Thymus (tissue), 11 donors: ENCODE measurements around the gene APOBEC3A. TPM values are rescaled to one million over a fixed set of nuclear protein-coding genes. Genes with fewer than 3 reads are reported as not detected.

Source experiments
- DNase-seq, 9 donors: peaks; one replicate each; pipeline ENCODE4 v3.0.0-alpha.2; 2013; ENCODE audit warnings: low spot score in 9 of 9, low read depth in 6 of 9, missing footprints in 1 of 9
- H3K27ac ChIP-seq, 2 donors: one replicate each; pipeline ENCODE4 v1.5.1; 2013; ENCODE audit warnings: control low read depth in 1 of 2, low read depth in 1 of 2, low read length in 1 of 2, mild to moderate bottlenecking in 1 of 2, moderate library complexity in 1 of 2
- H3K27me3 ChIP-seq, 2 donors: one replicate each; pipeline ENCODE4 v1.5.1; 2013; ENCODE audit warnings: low read length in 1 of 2; ENCODE audit not compliant: control insufficient read depth in 2 of 2, insufficient read depth in 1 of 2
- H3K36me3 ChIP-seq, 2 donors: one replicate each; pipeline ENCODE4 v1.5.1; 2013; ENCODE audit warnings: low read length in 1 of 2, mild to moderate bottlenecking in 1 of 2, moderate library complexity in 1 of 2; ENCODE audit not compliant: control insufficient read depth in 2 of 2, insufficient read depth in 2 of 2
- H3K4me1 ChIP-seq, 2 donors: one replicate each; pipeline ENCODE4 v1.5.1; 2013; ENCODE audit warnings: low read length in 2 of 2; ENCODE audit not compliant: control insufficient read depth in 2 of 2, insufficient read depth in 2 of 2
- H3K4me3 ChIP-seq, 2 donors: one replicate each; pipeline ENCODE4 v1.5.1; 2013; ENCODE audit warnings: low read length in 2 of 2, control low read depth in 1 of 2, mild to moderate bottlenecking in 1 of 2
- H3K9me3 ChIP-seq, 2 donors: one replicate each; pipeline ENCODE4 v1.5.1; 2013; ENCODE audit warnings: low read length in 1 of 2, mild to moderate bottlenecking in 1 of 2; ENCODE audit not compliant: control insufficient read depth in 2 of 2, insufficient read depth in 1 of 2
- WGBS: extraction: QIAGEN DNeasy Blood & Tissue Kit; methylation state at CpG from one replicate; pipeline ENCODE4 v1.1.7; 2013; 5-methylcytosine and 5-hydroxymethylcytosine counted together
- polyA plus RNA-seq: library from polyadenylated mRNA; stranded (reverse); fragments of 200-250 nt; gene quantifications from one replicate; pipeline ENCODE4 v1.2.3, GENCODE V29; 2013
- total RNA-seq: library from RNA; stranded (reverse); fragments of 120-200 nt; gene quantifications from one replicate; pipeline ENCODE4 v1.2.4, GENCODE V29; 2013
- donor health status: healthy.

The APOBEC3A gene
- total and polyA plus RNA-seq, 2 donors = 1.4 to 17.3 TPM

- H3K36me3 ChIP-seq = no peaks in the 10 kb centered on the region
- DNase-seq = no peak
- WGBS = 88% methylated on average over 14 of the region's 14 CpGs
- no peak overlapping the region for H3K4me3 ChIP-seq
- peaks cover 0 to 4% of the 10 kb centered on the region in 2 donors for H3K4me1 ChIP-seq
- H3K27me3 ChIP-seq = peaks cover 0 to 39% of the 10 kb centered on the region in 2 donors
- no peak overlapping the region for H3K27ac ChIP-seq
- H3K9me3 ChIP-seq = no peaks in the 10 kb centered on the region
Measured at GRCh38 chr22:38947321-38948140, 9.9 kb upstream of the APOBEC3A start.

GRCh38 chr22:38948181-38948940 lies 9.0 kb upstream of the APOBEC3A start:
- no peak overlapping the region for H3K27ac ChIP-seq
- no peaks in the 10 kb centered on the region for H3K36me3 ChIP-seq
- H3K9me3 ChIP-seq = no peaks in the 10 kb centered on the region
- H3K4me1 ChIP-seq = peaks cover 0 to 2% of the 10 kb centered on the region in 2 donors
- H3K4me3 ChIP-seq = no peak overlapping the region
- H3K27me3 ChIP-seq = peaks cover 0 to 30% of the 10 kb centered on the region in 2 donors
- DNase-seq = no peak
- WGBS = 96% methylated on average over 7 of the region's 7 CpGs

GRCh38 chr22:38949889-38950405 lies 7.5 kb upstream of the APOBEC3A start:
- 93% methylated on average over 8 of the region's 8 CpGs for WGBS
- Histone ChIP-seq H3K27ac (no peak overlapping the region), H3K4me3 (no peak overlapping the region), H3K9me3 (no peaks in the 10 kb centered on the region), H3K36me3 (no peaks in the 10 kb centered on the region), H3K27me3 (peaks cover 0 to 17% of the 10 kb centered on the region in 2 donors), H3K4me1 (peaks cover 0 to 3% of the 10 kb centered on the region in 2 donors)
- no peak for DNase-seq

GRCh38 chr22:38950527-38951295 lies 6.7 kb upstream of the APOBEC3A start:
- H3K4me3 ChIP-seq = no peak overlapping the region
- no peaks in the 10 kb centered on the region for H3K36me3 ChIP-seq
- 94% methylated on average over 13 of the region's 13 CpGs for WGBS
- H3K27ac ChIP-seq = no peak overlapping the region
- H3K4me1 ChIP-seq = peaks cover 0 to 3% of the 10 kb centered on the region in 2 donors
- H3K27me3 ChIP-seq = peaks cover 0 to 17% of the 10 kb centered on the region in 2 donors
- H3K9me3 ChIP-seq = no peaks in the 10 kb centered on the region
- no peak for DNase-seq

DNA sequence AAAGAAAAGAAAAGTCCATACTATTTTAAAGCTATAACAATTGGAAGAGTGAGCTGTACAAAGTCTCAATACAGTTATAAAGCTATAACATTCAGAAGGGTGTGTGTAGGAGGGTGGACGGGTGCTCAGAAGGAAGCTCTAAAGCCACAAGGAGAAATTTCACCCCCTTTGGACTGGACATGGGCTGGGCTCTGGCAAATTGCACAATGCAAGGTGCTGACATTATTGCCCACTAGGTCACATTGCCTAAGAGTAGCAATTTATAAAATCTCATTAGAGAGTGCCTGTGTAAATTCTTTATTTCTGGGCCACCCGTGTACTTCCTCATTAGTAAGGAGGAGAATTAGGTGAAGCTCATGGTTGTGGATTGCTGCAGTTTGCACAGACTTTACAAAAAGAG lies 5.7 kb upstream of the APOBEC3A start:
- H3K4me3 ChIP-seq = no peak overlapping the region
- no peaks in the 10 kb centered on the region for H3K36me3 ChIP-seq
- no peak overlapping the region for H3K27ac ChIP-seq
- no peaks in the 10 kb centered on the region for H3K9me3 ChIP-seq
- peaks cover 0 to 3% of the 10 kb centered on the region in 2 donors for H3K4me1 ChIP-seq
- no peak for DNase-seq
- H3K27me3 ChIP-seq = peaks cover 0 to 15% of the 10 kb centered on the region in 2 donors
- WGBS = 71% methylated on average over 2 of the region's 2 CpGs

GRCh38 chr22:38952281-38952993 lies 5.0 kb upstream of the APOBEC3A start:
- H3K4me1 ChIP-seq = peaks cover 0 to 3% of the 10 kb centered on the region in 2 donors
- 92% methylated on average over 12 of the region's 12 CpGs for WGBS
- no peaks in the 10 kb centered on the region for H3K36me3 ChIP-seq
- H3K27me3 ChIP-seq = peaks cover 0 to 10% of the 10 kb centered on the region in 2 donors
- H3K9me3 ChIP-seq = no peaks in the 10 kb centered on the region
- no peak overlapping the region for H3K4me3 ChIP-seq
- no peak overlapping the region for H3K27ac ChIP-seq
- DNase-seq = no peak

GRCh38 chr22:38953091-38953490 lies 4.3 kb upstream of the APOBEC3A start:
- Histone ChIP-seq H3K27me3 (peaks cover 0 to 7% of the 10 kb centered on the region in 2 donors), H3K9me3 (no peaks in the 10 kb centered on the region), H3K27ac (no peak overlapping the region), H3K4me3 (no peak overlapping the region), H3K4me1 (peaks cover 0 to 3% of the 10 kb centered on the region in 2 donors), H3K36me3 (no peaks in the 10 kb centered on the region)
- DNase-seq = no peak
- 96% methylated on average over 8 of the region's 8 CpGs for WGBS

DNA sequence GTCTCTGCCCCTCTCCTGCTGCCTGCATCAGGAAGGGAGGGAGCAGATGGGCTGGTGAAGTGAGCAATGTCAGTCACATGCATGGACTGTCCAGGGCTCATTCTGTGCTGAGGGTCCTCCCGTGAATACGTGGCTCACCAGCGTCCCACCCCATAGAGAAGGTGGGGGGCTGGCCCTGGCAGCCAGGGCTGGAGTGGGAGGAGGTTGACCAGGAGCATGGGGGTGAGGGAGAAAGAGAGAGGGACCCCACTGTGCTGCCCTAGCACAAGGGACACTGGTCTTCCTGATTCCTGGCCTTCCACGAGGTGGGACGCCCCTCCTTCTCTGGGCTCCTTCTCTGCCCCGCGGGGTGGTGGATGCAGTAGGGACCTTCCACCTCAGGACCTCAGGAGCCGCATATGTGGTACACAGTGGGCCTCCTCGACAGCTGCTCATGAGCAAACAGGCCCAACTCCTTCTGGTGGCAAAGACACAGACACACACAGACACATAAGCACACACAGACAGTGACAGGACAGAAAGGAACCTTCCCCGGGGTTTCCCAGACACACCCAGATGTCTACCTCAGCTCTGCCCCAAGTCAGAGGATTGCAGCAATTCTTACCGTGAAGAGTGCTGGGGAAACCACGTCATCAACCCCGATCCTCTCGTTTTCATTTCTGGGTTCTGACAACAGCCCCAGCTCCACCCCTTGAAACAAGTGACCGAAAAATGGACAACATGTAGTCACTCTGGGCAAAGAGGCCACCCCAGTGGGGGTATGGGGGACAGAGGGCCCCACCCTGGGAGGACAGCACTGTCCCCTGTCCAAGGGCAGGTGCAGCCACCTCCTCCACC lies 3.6 kb upstream of the APOBEC3A start:
- no peaks in the 10 kb centered on the region for H3K9me3 ChIP-seq
- peaks cover 0 to 3% of the 10 kb centered on the region in 2 donors for H3K4me1 ChIP-seq
- WGBS = 84% methylated on average over 15 of the region's 15 CpGs
- peaks cover 0 to 7% of the 10 kb centered on the region in 2 donors for H3K27me3 ChIP-seq
- H3K36me3 ChIP-seq = no peaks in the 10 kb centered on the region
- H3K27ac ChIP-seq = no peak overlapping the region
- peak in 1 of 9 donors; percentile 32 for DNase-seq
- H3K4me3 ChIP-seq = no peak overlapping the region
